ENCODE data around the gene TRERF1.
A peak's percentile ranks its signal among the peaks of the same experiment; 100 is the strongest.

The TRERF1 gene

DNA sequence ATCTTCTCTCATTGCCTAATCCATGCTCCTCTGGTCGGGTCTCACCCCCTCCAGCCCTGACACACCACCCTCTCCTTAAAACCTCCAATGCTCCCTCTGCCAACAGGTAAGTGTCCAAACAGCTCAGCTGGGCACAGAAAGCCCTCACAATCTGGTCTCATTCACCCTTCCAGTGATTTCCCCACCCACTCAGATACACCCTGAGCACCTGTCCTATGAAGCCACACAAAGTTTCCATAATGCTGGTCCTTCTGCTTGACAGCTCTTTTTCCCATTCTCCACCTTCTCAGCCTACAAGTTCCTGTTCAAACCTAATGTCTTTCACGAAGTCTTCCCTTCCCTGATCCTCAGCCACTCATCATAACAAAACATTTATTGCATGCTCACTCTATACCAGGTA, 164.0 kb downstream of the TRERF1 start:
- 91% methylated on average over 2 of the region's 2 CpGs for WGBS

DNA sequence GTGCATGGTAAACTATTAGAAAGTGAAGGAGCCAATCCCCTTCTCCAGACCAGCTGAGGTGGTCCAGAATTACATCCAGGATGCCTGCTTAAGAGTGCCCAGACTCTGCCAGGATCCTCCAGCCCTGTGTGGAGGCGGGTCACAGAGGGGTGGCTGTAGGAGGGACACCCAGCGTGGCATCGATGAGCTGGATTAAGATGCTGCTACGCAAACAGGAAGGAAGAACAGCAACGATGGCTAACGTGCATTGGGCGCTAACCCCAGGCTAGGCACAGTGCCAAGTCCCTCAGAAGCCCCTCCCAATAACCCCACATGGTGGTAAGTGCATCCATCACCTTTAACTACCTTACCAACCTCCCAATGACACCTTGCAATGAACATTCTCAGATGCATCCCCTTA, 170.2 kb downstream of the TRERF1 start:
- WGBS = 96% methylated on average over 7 of the region's 7 CpGs

More for the DNA sequence above, 164.0 kb downstream of the TRERF1 start:
- Histone ChIP-seq H3K4me3 (ENCODE audit: insufficient read depth in 1 of 2, low read depth in 1 of 2, low read length in 2 of 2) (no peak overlapping the region), H4K91ac (ENCODE audit: low read length) (no peak overlapping the region), H3K4me1 (ENCODE audit: control insufficient read depth, insufficient read depth, low read depth, low read length) (peaks cover 2% of the 10 kb centered on the region), H3K23ac (ENCODE audit: low read length in 2 of 2) (no peak overlapping the region), H2AK5ac (ENCODE audit: low read length, severe bottlenecking) (no peak overlapping the region), H3K4me2 (ENCODE audit: low read length, poor library complexity, severe bottlenecking) (no peak overlapping the region), H3K27me3 (ENCODE audit: control insufficient read depth in 1 of 2, insufficient read depth in 1 of 2, low read length in 2 of 2) (no peaks in the 10 kb centered on the region), H2BK15ac (ENCODE audit: low read depth, poor library complexity, severe bottlenecking) (no peak overlapping the region), H3K4ac (ENCODE audit: low read depth in 1 of 2, low read length in 2 of 2) (no peak overlapping the region), H3K27ac (ENCODE audit: low read length, poor library complexity, severe bottlenecking) (no peak overlapping the region), H3K36me3 (ENCODE audit: control insufficient read depth in 1 of 2, insufficient read depth in 2 of 2, low read depth in 1 of 2, low read length in 2 of 2) (peaks cover 9 to 10% of the 10 kb centered on the region in 2 experiments), H4K8ac (ENCODE audit: low read length) (no peak overlapping the region), H2BK12ac (ENCODE audit: low read length in 2 of 2) (no peak overlapping the region), H3K79me1 (replicated peaks; ENCODE audit: low read length, poor library complexity, severe bottlenecking) (peaks cover 31% of the 10 kb centered on the region), H3K9me3 (ENCODE audit: control insufficient read depth, low read length) (no peaks in the 10 kb centered on the region), H3K18ac (ENCODE audit: low read depth in 1 of 2, low read length in 2 of 2) (no peak overlapping the region), H2AFZ (ENCODE audit: low read depth, low read length) (no peak overlapping the region), H3K14ac (ENCODE audit: low read length in 2 of 2) (peak overlapping the region in 1 of 2 experiments; percentile 93), H3K9ac (ENCODE audit: low read length) (no peak overlapping the region), H2BK120ac (ENCODE audit: low read depth, low read length) (no peak overlapping the region), H2BK5ac (ENCODE audit: low read depth, low read length, poor library complexity, severe bottlenecking) (no peak overlapping the region)
- no peak for DNase-seq

DNA sequence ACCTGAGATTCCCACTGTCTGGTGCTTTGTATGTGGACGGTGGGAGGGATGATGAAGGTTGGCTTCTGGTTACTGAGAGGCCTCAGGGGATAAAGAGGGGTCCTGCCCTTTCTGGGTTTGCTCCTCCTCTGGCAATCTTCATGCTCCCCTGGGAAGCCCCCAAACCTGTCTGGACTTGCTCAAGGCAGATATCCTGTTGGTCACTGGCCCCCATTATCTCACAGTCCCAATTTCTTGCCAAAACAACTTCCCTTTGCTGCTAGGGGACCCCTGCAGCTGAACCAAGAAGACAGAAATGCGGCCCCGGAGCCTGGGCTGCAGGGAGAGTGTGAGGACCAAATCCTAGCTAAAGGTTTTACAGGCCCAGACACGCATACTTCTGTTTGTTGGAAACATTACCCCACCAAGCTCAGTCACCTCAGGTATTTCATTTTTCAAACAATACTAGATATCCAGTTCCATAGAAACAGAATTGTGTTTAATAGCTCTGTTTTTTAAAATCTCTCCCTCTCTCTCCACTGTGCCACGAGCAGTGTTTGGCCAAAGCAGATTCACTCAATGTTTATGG, 170.7 kb downstream of the TRERF1 start:
- Histone ChIP-seq H3K4me1 (ENCODE audit: control insufficient read depth, insufficient read depth, low read depth, low read length) (peaks cover 19% of the 10 kb centered on the region), H3K79me1 (replicated peaks; ENCODE audit: low read length, poor library complexity, severe bottlenecking) (peaks cover 12% of the 10 kb centered on the region), H3K27ac (ENCODE audit: low read length, poor library complexity, severe bottlenecking) (no peak overlapping the region), H2AK5ac (ENCODE audit: low read length, severe bottlenecking) (no peak overlapping the region), H2BK120ac (ENCODE audit: low read depth, low read length) (no peak overlapping the region), H3K4me2 (ENCODE audit: low read length, poor library complexity, severe bottlenecking) (no peak overlapping the region), H2BK12ac (ENCODE audit: low read length in 2 of 2) (no peak overlapping the region), H3K14ac (ENCODE audit: low read length in 2 of 2) (no peak overlapping the region), H3K27me3 (ENCODE audit: control insufficient read depth in 1 of 2, insufficient read depth in 1 of 2, low read length in 2 of 2) (no peaks in the 10 kb centered on the region), H3K36me3 (ENCODE audit: control insufficient read depth in 1 of 2, insufficient read depth in 2 of 2, low read depth in 1 of 2, low read length in 2 of 2) (peaks cover 3 to 17% of the 10 kb centered on the region in 2 experiments), H3K18ac (ENCODE audit: low read depth in 1 of 2, low read length in 2 of 2) (no peak overlapping the region), H2BK5ac (ENCODE audit: low read depth, low read length, poor library complexity, severe bottlenecking) (no peak overlapping the region), H3K4me3 (ENCODE audit: insufficient read depth in 1 of 2, low read depth in 1 of 2, low read length in 2 of 2) (no peak overlapping the region), H4K8ac (ENCODE audit: low read length) (no peak overlapping the region), H3K4ac (ENCODE audit: low read depth in 1 of 2, low read length in 2 of 2) (no peak overlapping the region), H3K23ac (ENCODE audit: low read length in 2 of 2) (no peak overlapping the region), H3K9me3 (ENCODE audit: control insufficient read depth, low read length) (no peaks in the 10 kb centered on the region), H3K9ac (ENCODE audit: low read length) (peak overlapping the region; percentile 55), H2AFZ (ENCODE audit: low read depth, low read length) (no peak overlapping the region), H4K91ac (ENCODE audit: low read length) (no peak overlapping the region), H2BK15ac (ENCODE audit: low read depth, poor library complexity, severe bottlenecking) (no peak overlapping the region)
- WGBS = 74% methylated on average over 4 of the region's 5 CpGs
- DNase-seq = no peak

More for the DNA sequence above, 170.2 kb downstream of the TRERF1 start:
- Histone ChIP-seq H2BK120ac (ENCODE audit: low read depth, low read length) (no peak overlapping the region), H3K9me3 (ENCODE audit: control insufficient read depth, low read length) (no peaks in the 10 kb centered on the region), H2AFZ (ENCODE audit: low read depth, low read length) (no peak overlapping the region), H3K36me3 (ENCODE audit: control insufficient read depth in 1 of 2, insufficient read depth in 2 of 2, low read depth in 1 of 2, low read length in 2 of 2) (peaks cover 3 to 17% of the 10 kb centered on the region in 2 experiments), H3K27me3 (ENCODE audit: control insufficient read depth in 1 of 2, insufficient read depth in 1 of 2, low read length in 2 of 2) (no peaks in the 10 kb centered on the region), H3K18ac (ENCODE audit: low read depth in 1 of 2, low read length in 2 of 2) (no peak overlapping the region), H4K91ac (ENCODE audit: low read length) (no peak overlapping the region), H3K4me3 (ENCODE audit: insufficient read depth in 1 of 2, low read depth in 1 of 2, low read length in 2 of 2) (no peak overlapping the region), H2BK5ac (ENCODE audit: low read depth, low read length, poor library complexity, severe bottlenecking) (no peak overlapping the region), H3K4me2 (ENCODE audit: low read length, poor library complexity, severe bottlenecking) (no peak overlapping the region), H3K23ac (ENCODE audit: low read length in 2 of 2) (no peak overlapping the region), H2AK5ac (ENCODE audit: low read length, severe bottlenecking) (no peak overlapping the region), H3K4me1 (ENCODE audit: control insufficient read depth, insufficient read depth, low read depth, low read length) (peaks cover 19% of the 10 kb centered on the region), H3K27ac (ENCODE audit: low read length, poor library complexity, severe bottlenecking) (no peak overlapping the region), H2BK12ac (ENCODE audit: low read length in 2 of 2) (no peak overlapping the region), H3K79me1 (replicated peaks; ENCODE audit: low read length, poor library complexity, severe bottlenecking) (peaks cover 11% of the 10 kb centered on the region), H2BK15ac (ENCODE audit: low read depth, poor library complexity, severe bottlenecking) (no peak overlapping the region), H3K14ac (ENCODE audit: low read length in 2 of 2) (peak overlapping the region in 1 of 2 experiments; percentile 30), H3K4ac (ENCODE audit: low read depth in 1 of 2, low read length in 2 of 2) (no peak overlapping the region), H3K9ac (ENCODE audit: low read length) (no peak overlapping the region), H4K8ac (ENCODE audit: low read length) (no peak overlapping the region)
- DNase-seq = no peak

DNA sequence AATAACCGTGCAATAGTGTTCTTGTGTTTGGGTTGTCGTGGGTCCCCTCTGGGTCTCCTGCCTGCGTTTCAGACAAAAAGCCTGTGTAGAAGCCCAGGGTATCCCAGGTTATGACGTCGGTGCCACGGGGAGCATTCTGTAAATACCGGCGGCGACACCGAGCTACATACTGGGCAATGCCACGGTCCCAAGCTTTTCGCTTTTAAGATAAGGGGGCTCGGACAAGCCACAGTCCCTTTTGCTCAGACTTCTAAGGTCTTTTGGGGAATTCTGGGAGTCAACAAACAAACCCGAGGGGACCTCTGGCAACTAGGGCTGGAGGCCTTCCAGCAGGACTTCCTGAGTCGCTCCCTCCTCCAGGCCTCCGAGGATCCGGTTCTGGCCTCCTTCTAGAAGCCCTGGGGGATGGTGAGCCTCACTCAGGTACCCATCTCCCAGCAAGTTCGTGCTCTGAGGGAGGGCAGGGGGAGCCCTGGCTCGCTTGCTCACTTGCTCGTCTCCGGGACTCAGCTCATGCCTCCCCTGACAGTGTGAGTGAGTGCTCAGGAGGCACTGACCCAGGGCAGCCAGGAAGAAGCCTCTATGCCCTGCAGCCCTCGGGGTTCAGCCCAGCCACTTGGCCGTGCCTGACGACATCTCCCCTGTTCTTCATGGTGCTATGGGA, 171.6 kb downstream of the TRERF1 start:
- Histone ChIP-seq H2BK5ac (ENCODE audit: low read depth, low read length, poor library complexity, severe bottlenecking) (no peak overlapping the region), H3K9ac (ENCODE audit: low read length) (peak overlapping the region; percentile 55), H2BK15ac (ENCODE audit: low read depth, poor library complexity, severe bottlenecking) (no peak overlapping the region), H4K91ac (ENCODE audit: low read length) (peak overlapping the region; percentile 73), H3K79me1 (replicated peaks; ENCODE audit: low read length, poor library complexity, severe bottlenecking) (peaks cover 13% of the 10 kb centered on the region), H3K23ac (ENCODE audit: low read length in 2 of 2) (no peak overlapping the region), H3K9me3 (ENCODE audit: control insufficient read depth, low read length) (no peaks in the 10 kb centered on the region), H3K4me1 (ENCODE audit: control insufficient read depth, insufficient read depth, low read depth, low read length) (peaks cover 19% of the 10 kb centered on the region), H2AFZ (ENCODE audit: low read depth, low read length) (no peak overlapping the region), H3K18ac (ENCODE audit: low read depth in 1 of 2, low read length in 2 of 2) (peak overlapping the region; percentile 9 to 80), H3K27me3 (ENCODE audit: control insufficient read depth in 1 of 2, insufficient read depth in 1 of 2, low read length in 2 of 2) (no peaks in the 10 kb centered on the region), H3K4me3 (ENCODE audit: insufficient read depth in 1 of 2, low read depth in 1 of 2, low read length in 2 of 2) (peak overlapping the region in 1 of 2 experiments; percentile 54), H2AK5ac (ENCODE audit: low read length, severe bottlenecking) (no peak overlapping the region), H2BK120ac (ENCODE audit: low read depth, low read length) (peak overlapping the region; percentile 11), H3K36me3 (ENCODE audit: control insufficient read depth in 1 of 2, insufficient read depth in 2 of 2, low read depth in 1 of 2, low read length in 2 of 2) (peaks cover 3 to 17% of the 10 kb centered on the region in 2 experiments), H4K8ac (ENCODE audit: low read length) (peak overlapping the region; percentile 73), H3K4me2 (ENCODE audit: low read length, poor library complexity, severe bottlenecking) (no peak overlapping the region), H3K14ac (ENCODE audit: low read length in 2 of 2) (peak overlapping the region in 1 of 2 experiments; percentile 0), H2BK12ac (ENCODE audit: low read length in 2 of 2) (peak overlapping the region; percentile 8 to 57), H3K27ac (ENCODE audit: low read length, poor library complexity, severe bottlenecking) (no peak overlapping the region), H3K4ac (ENCODE audit: low read depth in 1 of 2, low read length in 2 of 2) (no peak overlapping the region)
- no peak for DNase-seq
- 83% methylated on average over 24 of the region's 24 CpGs for WGBS

Measured in mesenchymal stem cell (in vitro differentiated cells and primary cell).